ENCODE measurements around the gene CDT1.
"Not testable (repeated sequence)": the region's sequence is repeated elsewhere in the genome, so short reads cannot be mapped to it uniquely, and the experiment has no call there.

The CDT1 gene

DNA sequence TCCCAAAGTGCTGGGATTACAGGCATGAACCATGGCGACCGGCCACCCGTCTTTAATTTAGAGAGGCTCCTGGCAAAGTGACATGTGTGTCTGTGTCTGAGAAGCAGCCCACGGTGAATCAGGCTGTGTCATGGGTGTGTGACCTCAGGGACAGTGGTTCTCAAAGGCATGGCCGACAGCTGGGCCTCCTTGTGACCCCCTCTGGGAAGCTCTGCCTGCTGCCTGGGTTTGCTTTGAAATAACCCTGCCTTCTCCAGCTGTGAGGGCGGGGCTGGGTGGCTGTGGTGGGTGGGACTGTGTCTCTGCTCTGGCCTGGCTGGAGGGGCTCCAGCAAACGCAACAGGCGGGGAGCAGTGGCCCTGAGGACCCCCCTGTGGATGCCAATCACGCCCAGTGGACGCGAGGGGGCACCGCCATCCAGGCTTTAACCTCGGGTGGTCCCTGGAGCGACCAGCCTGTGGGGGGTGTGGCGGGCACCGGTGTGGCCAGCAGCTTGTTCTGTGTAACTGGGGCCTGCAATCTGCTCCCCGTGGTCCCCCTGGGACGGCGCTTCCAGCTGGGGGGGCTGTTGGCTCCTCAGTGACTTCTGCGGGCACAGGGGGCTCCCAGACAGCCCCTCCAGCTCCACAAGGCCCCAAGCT lies 16.9 kb downstream of the CDT1 start:
- DNase-seq = no peak

DNA sequence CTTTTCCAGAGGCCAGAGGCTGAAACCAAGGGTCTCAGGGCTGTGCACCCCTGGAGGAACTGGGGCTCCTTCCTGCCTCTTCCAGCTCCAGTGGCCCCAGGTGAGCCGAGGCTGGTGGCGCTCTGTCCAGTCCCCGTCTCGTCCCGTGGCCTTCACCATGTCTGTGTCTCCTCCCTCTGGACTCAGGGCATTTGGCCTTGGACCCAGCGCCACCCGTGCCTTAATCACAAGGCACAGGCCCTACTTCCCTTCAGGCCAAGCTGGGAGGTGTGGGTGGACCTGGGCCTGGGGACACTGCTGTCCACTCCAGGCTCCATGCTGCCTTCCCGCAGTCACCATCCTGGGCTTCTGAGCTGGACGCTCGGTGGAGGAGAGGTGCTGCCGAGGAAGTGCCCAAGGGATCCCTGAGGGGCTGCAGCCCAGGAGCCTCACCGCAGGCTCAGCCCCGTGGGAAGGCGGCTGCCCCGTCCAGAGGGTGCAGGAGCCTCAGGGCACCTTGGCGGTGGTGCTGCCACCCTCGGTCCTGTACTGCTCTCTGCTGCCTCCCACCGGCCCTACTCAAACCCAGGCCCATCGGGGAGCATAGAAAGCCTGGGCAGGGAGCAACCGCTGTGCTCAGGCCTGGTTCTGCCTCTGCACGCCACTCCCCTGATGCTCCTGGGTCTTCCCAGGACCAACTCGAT lies 17.7 kb downstream of the CDT1 start:
- no peak for DNase-seq

DNA sequence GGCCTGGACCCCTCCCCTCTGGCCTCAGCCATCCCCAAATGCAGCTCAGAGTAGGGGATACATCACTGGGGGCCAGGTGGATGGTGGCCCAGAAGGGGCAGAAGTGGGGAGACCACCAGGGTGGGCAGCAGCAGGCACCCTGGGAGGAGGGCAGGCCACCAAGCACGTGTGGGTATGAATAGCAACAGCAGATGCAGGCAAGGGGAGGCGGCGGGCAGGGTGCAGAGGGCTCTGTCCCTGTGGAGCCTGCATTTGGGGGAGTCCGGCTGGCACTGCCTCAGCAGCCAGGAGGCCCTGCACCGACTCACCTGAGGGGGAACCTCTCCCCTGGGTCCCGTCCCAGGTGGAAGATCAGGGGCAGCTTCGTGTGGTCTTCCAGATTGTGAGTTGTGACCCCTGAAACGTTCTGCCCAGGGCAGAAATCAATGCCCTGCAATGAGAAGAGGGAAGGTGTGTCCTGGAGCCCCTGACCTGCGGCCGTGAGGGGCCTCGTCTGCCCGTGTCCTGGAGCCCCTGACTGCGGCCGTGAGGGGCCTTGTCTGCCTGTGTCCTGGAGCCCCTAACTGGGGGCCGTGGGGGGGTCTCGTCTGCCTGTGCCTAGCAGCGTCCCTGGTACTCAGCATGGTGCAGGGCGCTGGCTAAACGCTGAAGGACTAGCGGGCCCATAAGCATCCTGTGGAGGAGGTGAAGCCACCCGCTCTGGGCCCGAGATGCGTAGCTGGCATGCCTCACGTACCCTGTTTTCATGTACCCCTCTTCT lies 18.9 kb downstream of the CDT1 start:
- DNase-seq = no peak

DNA sequence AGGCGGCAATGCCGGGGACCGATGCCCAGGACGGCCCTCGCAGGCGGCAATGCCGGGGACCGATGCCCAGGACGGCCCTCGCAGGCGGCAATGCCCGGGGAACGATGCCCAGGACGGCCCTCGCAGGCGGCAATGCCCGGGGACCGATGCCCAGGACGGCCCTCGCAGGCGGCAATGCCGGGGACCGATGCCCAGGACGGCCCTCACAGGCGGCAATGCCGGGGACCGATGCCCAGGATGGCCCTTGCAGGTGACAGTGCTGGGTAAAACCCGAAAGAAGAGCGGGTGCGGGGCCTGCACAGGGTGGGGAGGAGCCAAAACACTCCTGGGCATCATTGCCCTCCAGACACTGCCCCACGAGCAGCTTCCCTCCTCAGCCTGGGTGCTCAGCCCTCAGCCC lies 20.1 kb downstream of the CDT1 start:
- not testable (repeated sequence) for DNase-seq

DNA sequence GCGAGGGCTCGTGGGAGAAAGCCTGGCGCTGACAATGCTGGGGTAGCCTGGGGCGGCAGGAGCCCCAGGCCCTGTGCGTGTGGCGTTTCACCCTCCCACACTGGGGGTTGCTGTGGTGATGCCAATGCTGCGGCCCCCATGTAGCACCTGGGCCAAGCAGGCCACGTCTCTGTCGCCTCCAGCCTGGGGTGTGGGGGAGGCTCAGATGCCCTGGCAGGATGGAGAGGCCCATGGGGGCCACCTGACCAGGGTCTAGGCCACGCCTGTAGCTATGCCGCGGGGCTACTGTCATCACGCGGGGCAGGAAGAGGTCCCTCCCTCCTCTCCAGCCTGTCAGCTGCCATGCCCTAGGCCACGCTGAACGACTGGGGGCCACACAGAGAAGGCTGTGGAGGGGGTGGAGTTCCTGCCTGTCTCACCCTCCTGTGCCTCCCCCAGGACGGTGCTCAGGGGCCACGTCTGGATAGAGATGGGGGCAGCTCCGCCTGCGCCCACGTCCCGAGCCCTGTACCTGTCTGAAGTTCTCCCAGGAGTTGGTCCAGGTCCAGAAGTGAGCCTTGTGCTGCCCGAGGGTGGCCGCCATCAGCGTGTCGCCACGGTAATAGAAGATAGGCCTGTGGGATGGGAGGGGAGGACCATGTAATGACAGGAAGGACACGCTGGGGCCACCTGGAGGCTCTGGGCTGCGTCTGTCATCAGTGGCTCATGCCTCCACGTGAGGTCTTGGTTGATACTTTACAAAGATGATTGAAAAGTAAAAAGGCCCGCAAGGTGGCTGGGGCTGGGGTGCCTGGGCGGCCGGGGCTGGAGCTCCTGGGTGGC lies 20.9 kb downstream of the CDT1 start:
- DNase-seq = no peak

DNA sequence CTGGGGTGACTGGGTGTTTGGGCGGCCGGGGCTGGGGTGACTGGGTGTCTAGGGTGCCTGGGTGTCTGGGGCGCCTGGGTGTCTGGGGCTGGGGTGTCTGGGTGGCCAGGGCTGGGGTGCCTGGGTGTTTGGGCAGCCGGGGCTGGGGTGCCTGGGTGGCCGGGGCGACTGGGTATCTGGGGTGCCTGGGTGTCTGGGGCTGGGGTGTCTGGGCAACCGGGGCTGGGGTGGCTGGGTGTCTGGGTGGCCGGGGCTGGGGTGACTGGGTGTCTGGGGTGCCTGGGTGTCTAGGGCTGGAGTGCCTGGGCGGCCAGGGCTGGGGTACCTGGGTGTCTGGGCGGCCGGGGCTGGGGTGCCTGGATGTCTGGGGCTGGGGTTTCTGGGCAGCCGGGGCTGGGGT lies 21.6 kb downstream of the CDT1 start:
- no peak for DNase-seq

DNA sequence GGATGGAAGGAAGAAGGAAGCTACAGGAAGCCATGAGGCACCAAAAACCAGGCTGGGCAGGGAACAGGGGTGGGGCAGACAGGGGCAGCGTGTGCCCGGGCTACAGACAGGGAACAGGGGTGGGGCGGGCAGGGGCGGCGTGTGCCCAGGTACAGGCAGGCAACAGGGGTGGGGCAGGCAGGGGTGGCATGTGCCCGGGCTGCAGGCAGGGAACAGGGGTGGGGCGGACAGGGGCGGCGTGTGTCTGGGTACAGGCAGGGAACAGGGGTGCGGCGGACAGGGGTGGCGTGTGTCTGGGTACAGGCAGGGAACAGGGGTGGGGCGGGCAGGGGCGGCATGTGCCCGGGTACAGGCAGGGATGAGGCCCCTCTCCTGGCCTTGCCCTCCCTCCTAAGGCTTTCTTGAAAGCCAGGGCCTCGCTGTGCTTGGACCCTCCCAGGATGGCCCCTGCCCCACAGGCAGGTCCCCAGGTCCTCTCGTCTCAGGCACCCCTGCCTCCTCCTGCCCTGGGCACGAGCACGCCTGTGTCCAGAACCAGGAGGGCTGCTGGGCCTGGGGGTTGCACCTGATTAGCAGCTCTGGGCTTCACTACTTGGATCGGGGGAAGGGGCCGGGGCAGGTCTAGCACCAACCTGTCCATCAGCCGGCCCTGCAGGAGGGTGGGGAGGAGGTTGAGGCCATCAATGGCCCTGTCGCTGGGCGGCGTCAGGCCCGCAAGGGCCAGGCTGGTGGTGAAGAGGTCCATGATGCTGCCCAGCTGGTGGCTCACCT lies 22.7 kb downstream of the CDT1 start:
- DNase-seq = no peak

DNA sequence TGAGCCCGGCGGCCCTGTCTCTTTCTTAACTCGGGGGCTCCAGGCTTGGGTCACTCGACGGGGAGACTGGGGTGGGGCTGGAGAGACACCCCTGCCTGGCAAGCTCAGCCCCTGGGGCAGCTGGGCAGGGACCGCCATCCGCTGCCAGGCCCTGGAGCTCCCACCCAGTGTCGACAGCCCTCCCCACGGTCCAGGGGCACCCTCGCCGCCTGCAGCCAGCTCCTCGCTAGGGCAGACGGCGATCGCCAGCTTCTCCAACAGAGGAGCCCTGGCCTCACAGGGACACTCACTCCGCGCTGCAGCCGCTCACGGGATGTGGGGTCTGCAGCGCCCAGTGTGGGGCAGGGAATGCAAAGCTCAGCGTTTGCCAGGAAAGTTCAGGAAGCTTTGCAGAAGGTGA lies 24.1 kb downstream of the CDT1 start:
- DNase-seq = no peak

DNA sequence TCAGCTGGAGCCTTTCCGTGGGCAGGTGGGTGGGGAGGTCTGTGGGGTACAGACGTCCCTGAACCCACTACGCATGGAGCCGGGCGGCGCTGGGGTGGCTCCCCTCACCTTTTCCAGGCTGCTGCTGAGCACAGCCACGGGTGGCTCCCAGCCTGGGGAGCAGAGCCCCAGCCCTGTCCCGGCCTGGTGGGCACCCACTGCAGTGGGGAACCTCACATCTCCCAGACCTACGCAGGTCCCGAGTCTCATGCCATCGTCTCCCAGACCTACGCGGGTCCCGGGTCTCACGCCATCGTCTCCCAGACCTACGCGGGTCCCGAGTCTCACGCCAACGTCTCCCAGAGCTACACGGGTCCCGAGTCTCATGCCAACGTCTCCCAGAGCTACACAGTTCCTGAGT lies 25.1 kb downstream of the CDT1 start:
- no peak for DNase-seq

DNA sequence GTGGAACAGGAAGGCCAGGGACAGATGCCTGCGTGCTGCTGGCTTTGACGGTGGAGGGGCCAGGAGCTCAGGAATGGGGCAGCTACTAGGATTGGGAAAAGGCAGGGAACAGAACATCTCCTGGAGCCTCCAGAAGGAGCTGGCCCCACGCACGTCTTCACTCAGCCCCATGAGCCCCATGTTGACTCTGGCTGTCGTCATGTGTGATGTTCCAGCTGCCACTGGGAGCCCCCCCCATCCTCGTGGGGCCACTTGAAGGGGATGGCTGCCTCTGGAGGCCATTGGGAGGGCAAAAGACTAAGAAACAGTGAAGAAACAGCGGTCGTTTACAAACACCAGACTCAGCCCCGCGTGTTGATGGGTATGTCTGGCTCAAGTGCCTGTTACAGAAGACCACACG lies 26.7 kb downstream of the CDT1 start:
- no peak for DNase-seq

DNA sequence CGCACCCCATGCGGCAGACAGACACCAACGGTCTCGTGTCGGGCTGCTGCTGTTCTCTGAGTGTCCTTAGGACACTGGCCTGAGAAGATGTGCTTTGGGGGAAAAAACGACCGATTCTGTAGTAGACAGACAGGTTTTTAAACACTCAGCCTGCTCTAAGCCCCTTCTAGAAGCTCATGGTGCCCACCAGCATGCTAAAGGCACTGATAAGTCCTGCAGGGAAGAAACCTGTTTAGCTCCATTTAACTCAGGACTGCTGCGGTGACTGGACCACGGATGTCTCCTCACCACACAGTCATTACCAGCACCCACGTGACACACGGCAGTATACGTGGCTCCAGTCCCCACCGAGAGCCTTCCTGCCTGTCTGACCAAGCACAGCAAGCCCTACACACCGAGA lies 27.2 kb downstream of the CDT1 start:
- DNase-seq = no peak

DNA sequence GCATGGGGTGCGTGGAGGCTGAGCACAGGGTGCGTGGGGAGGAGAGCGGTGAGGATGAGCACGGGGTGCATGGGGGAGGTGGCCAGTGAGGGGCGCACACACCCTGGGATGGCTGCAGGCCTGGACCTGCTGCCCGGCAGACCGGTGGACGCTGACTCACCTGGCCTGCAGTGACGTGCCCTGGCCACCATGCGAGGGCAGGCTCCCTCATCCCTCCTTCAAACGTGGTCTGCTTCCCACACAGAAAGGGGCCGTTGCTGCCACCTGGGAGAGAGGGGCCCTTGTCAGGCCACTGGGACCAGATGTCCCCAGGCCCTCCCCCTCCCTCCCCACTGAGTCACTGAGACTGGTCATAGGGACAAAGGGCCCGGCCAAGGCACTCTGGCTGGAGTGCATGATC lies 28.2 kb downstream of the CDT1 start:
- DNase-seq = no peak

DNA sequence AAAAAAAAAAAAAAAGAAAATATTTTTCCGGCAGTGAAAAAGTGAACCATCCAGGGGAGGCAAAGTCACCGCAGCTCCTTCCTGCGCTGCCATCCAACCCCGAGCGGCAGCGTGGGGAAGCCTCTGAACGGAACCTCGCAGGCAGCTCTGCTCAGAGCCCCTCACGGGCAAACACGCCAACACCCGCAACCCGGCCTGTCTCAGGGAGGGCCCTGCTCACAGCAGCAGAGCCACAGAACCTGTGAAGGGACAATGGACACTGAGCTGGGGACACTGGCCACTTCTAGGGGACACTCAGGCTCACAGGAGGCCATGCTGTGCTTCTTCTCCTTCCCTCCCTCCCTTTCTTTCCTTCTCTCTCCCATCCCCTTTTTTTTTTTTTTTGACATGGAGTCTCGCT lies 29.5 kb downstream of the CDT1 start:
- no peak for DNase-seq

DNA sequence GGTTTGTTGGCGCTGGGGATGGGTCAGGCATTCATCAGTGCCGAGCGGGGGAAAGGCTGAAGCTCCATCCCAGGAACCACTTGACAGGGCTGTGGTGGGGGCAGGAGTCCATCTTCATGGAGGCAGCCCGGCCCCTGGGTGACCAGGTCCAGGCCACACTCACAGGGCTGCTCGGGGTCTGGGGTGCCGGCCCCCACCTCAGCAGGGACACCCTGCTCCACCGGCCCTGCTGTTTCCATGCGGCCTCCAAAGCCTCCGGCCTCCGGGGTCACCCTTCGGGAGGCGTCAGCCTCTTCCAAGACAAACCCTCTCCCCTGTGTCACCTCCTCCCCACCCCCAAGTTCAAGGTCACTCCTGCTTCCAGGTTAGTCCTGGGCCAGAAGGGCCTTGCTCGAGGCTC lies 31.1 kb downstream of the CDT1 start:
- no peak for DNase-seq

DNA sequence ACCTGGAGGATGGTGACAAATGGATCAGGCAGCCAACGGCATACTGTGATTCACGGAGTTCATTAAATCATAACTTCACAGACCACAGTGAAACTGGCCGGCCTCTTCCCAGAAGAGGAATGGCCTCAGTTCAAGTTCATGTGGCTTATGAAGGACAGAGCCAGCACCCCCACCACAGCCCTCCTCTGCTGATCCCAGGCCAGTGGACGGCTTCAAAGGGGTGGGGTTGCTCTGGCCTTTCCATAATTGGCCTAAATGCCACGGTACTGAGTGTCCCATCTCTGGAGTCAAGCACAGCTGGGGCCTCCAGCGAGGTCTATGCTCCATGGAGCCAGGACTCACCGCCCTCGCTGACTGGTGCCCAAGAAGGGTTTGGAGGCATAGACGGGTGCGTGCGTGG lies 31.8 kb downstream of the CDT1 start:
- no peak for DNase-seq

DNA sequence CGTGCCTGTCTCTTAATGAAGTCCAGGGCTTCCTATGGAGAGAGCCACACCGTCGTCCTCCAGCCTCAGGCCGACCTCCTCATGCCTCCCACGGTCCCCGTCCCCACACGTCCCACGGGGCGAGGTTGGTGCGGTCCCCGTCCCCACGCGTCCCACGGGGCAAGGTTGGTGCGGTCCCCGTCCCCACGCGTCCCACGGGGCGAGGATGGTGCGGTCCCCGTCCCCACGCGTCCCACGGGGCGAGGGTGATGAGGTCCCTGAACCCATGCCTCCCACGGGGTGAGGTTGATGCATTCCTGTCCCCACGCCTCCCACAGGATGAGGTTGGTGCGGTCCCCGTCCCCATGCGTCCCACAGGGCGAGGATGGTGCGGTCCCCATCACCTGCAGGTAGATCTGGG lies 32.2 kb downstream of the CDT1 start:
- no peak for DNase-seq

DNA sequence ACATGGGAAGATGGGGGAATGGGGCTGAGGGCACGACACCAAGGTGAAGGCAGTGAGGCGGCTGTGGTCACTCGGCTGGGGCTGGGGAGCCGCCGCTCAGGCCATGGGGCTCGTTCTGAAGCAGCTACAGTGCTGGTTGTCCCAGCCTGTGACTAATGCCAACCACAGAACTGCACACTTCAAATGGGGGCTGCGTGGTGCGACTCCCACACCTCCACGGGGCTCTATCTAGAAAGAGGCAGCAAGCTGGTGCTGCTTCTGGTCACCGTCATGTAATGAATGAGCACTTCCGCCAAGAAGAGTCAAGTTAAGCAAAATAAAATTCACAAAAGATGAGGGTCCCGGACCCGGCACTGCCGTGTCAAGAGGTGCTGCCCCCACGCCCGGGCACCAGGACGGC lies 33.2 kb downstream of the CDT1 start:
- no peak for DNase-seq

DNA sequence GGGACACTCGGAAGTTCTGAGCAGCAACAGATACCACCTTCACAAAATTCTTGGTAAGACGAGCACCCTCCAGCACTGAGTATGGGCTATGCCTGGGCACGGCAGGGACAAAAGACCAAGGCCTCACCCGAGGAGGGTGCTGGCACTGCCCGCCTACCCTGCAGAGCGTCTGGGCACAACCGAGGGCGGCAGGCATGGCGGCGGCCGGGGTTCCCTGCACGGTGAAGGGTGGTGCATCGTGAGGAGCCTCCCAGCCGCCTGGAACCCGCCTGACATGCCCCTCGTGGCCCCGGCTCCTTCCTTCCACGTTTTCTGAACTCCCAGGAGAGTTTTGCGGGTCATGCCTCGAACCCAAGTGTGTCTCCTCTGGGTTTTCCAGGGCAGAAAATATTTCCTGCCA lies 34.2 kb downstream of the CDT1 start:
- no peak for DNase-seq

DNA sequence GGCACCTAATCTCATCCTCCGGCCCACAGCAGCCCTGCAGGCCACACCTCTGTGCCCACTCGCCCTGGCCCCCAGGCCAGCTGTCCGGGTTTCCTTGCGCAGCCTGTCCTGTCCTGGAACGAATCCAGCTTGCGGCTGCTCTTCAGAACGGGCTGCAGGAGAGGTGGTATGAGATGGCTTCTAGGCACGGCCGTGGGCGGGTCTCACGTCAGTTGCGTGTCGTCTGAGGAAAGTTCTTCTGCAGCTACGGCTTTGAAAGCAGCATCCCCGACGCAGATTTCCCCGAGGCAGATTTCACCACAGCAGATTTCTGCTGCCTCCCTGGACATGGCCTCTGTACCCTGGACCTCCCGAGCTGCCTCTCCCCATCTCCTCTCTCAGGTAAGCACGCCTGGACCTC lies 35.0 kb downstream of the CDT1 start:
- DNase-seq = no peak

DNA sequence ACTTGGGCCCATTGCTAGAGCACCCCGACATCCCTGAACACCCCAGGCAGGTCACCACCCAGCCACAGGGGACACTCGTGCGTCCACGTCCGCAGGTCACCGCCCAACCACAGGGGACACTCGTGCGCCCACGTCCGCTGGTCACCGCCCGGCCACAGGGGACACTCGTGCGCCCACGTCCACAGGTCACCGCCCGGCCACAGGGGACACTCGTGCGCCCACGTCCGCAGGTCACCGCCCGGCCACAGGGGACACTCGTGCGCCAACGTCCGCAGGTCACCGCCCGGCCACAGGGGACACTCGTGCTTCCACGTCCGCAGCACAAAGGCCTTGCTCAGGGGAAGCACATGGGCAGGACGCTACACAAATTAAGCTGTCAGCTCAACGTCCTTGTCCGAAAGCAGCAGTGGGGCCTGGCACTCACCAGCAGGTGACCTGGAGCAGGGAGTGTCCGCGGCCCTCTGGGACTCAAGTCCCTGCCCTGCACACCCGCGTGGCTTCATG lies 35.5 kb downstream of the CDT1 start:
- no peak for DNase-seq

DNA sequence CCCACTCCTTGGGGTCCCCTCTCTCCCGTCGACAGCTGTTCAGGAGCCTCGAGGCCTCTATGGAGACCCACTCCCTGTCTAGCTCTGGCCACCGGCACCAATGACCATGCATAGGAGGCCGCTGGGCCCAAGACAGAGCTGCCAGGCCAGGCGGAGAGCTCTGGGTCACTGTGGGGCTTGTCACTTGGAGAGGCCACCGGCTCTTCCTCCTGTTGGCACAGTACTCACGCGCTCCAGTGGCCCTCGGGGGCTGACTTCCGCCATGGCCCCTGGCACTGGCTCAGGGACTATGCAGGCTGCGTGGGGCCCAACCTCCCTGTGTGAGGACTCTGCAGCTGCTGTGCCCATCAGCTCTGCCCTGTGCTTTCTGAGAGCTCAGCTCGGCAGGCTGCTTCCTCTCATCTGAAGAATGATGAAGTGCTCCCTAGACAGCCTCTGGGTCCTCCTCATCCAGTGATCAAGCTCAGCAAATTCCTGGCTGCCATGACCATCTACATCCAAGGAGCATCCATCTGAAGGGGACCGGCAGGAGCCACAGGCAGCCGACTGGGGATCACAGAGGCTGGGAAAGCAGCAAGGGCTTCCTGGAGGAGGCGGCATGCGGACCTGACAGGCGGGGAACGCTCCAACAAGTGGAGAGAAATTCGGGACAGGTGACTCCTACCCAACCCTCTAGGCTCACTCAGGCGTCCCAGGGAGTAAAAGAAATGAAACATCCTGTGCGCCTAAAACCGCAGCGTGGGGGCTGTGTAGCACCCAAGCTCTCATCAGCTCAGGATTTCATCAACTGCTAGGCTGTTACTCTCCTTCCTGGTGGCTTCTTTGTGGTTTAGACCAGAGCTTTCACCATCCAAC lies 36.4 kb downstream of the CDT1 start:
- no peak for DNase-seq
